AG09319 (cell line): ENCODE measurements around the gene PRR5L.
"Not testable (repeated sequence)": the region's sequence is repeated elsewhere in the genome, so short reads cannot be mapped to it uniquely, and the experiment has no call there.

Experiments
- DNase-seq: peaks from one replicate; pipeline ENCODE4 v3.0.0-alpha.2; 2010; ENCODE audit warnings: low read depth; ENCODE audit errors: extremely low read depth
- TF ChIP-seq, protein P1 (sequence below): IDR thresholded peaks from 2 replicates; pipeline ENCODE4 v1.5.1; 2011; ENCODE audit warnings: low read depth, mild to moderate bottlenecking, inconsistent platforms, low read length, moderate library complexity

Gene PRR5L

DNA sequence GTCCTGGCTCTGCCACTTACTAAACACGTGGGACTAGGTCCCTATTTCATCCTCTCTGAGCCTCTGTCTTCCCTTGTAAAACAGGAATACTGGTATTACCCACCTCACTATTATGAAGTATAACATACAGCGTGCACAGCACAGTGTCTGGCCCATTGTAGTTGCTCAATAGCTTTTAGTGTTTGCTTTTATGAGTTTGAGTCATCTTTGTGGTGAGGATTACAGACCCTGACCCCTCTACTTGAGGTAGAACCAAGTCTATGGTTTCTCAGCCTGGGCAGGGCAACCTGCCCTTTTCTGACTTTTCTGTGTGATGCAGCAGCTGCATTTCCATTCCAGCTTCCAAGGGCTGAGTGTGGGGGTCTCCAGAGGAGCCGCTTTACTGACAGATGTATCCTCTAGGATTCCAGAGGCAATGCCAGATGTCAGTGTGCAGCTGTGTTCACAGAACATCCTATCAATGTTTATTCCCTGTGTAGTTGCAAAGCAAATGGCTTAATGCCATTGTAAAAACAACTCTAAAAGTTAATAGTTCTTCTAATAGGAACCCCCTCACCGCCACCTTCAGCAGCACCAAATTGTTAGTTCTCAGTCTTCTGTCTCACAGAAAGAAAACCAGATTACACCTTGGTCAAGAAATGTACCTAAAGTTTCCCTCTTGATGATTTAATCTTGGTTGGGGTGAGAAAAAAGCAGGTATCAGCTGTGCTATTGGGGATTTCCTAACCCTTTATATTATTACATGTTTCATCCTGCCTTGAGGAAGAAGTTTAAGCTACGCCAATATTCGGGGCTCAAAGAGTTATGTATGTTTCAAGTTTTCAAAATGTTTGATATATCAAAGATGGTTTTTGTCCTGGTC, 16.8 kb downstream of the PRR5L start:
- no peak for DNase-seq
- TF ChIP-seq, protein P1, sequence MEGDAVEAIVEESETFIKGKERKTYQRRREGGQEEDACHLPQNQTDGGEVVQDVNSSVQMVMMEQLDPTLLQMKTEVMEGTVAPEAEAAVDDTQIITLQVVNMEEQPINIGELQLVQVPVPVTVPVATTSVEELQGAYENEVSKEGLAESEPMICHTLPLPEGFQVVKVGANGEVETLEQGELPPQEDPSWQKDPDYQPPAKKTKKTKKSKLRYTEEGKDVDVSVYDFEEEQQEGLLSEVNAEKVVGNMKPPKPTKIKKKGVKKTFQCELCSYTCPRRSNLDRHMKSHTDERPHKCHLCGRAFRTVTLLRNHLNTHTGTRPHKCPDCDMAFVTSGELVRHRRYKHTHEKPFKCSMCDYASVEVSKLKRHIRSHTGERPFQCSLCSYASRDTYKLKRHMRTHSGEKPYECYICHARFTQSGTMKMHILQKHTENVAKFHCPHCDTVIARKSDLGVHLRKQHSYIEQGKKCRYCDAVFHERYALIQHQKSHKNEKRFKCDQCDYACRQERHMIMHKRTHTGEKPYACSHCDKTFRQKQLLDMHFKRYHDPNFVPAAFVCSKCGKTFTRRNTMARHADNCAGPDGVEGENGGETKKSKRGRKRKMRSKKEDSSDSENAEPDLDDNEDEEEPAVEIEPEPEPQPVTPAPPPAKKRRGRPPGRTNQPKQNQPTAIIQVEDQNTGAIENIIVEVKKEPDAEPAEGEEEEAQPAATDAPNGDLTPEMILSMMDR: no peak

DNA sequence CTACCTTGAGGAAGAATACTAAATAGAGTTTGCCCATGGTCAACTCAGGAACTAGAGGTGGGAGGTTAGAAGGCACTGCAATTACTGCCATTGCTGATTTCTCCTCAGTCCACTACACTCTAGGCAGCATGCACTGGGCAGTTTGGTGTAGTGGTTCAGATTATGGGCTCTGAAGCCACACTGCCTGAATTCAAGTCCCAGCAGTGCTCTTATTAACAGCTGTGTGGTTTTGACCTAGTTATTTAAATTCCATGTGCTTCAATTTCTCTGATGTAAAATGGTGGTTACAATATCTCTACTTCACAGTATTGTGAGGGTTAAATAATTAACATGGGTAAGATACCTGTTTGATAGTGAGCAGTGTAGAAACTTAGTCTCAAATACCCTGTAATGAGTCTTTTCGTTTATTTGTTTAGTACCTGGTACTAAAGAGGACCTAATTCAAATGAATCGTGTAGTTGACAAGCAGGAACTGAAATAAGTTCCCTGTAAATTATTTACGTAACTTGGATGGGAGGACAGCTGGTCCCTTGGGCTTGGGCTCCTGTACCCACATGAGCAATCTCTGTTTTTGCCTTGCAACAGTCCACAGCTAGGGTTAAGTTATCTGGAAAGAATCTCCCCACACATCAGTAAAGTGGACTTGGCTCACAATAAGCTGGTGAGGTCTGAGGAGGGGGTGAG, 17.8 kb downstream of the PRR5L start:
- TF ChIP-seq, protein P1: no peak
- DNase-seq: no peak

DNA sequence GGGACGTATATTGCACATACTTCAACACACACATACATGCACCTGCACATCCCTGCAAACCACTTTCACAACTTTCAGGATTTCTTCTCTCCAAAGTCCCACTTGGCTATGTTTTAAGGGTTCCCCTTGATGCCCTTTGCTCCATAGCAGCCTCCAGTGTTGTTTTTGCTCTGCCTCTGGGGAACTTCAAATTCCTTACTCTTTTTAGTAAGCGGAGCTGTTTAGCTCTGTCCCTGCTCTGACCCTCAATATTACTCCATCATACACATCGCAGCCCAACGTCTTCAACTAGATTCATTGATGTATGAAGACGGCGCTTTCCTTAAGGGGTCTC, 18.3 kb downstream of the PRR5L start:
- TF ChIP-seq, protein P1: no peak
- no peak for DNase-seq

DNA sequence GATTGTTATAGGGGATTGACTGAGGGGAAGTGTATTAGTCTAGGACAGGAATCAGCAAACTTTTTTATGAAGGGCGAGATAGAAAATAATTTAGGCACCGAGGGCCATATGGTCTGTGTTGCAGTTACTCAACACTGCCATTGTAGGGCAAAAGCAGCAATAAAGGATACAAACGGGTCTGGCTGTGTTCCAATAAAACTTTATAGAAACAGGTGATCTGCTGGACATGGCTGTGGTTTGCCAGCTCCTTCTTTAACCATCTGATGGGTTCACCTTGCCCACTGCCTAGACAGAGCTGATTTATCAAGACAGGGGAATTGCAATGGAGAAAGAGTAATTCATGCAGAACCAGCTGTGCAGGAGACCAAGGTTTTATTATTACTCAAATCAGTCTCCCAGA, 20.0 kb downstream of the PRR5L start:
- DNase-seq: no peak
- TF ChIP-seq, protein P1: no peak

DNA sequence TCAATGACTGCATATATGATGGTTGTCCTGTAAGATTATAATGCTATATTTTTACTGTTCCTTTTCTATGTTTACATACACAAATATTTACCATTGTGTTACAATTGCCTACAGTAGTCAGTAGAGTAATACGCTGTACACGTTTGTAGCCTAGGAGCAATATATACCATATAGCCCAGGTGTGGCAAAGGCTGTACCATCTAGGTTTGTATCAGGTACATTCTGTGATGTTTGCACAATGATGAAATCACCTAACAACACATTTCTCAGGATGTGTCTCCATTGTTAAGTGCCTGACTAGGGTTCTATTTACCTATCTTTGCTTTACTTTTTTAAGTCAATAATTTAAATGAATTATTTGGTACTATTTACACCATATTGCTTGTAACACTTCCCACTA, 21.9 kb downstream of the PRR5L start:
- no peak for DNase-seq
- TF ChIP-seq, protein P1: no peak

DNA sequence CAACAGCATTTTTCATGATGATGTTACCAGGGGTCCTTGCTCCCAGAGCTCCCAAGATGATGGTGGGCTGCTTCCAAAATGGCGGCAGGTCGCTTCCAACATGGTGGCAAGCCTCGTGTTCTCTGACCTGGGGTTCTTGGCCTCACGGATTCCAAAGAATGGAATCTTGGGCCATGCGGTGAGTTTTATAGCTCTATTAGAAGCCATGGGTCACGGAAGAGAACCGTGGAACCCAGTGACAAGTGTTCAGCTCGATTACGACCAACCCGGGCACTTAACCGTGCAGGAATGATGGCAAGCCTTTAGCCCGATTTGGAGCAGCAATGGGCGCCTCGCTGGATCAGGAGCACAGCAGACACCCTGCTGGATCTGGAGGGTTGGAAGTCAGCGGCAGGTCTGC, 28.9 kb downstream of the PRR5L start:
- DNase-seq: not testable (repeated sequence)

DNA sequence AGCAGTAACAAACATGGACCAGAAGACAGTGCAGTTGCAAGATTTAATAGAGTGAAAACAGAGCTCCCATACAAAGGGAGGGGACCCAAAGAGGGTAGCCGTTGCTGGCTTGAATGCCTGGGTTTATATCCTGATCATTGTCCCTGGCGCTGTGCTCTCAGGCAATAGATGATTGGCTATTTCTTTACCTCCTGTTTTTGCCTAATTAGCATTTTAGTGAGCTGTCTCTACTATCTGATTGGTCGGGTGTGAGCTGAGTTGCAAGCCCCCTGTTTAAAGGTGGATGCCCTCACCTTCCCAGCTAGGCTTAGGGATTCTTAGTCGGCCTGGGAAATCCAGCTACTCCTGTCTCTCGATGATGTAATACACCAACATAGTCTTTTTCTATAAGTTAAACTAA, 29.3 kb downstream of the PRR5L start:
- DNase-seq: not testable (repeated sequence)

DNA sequence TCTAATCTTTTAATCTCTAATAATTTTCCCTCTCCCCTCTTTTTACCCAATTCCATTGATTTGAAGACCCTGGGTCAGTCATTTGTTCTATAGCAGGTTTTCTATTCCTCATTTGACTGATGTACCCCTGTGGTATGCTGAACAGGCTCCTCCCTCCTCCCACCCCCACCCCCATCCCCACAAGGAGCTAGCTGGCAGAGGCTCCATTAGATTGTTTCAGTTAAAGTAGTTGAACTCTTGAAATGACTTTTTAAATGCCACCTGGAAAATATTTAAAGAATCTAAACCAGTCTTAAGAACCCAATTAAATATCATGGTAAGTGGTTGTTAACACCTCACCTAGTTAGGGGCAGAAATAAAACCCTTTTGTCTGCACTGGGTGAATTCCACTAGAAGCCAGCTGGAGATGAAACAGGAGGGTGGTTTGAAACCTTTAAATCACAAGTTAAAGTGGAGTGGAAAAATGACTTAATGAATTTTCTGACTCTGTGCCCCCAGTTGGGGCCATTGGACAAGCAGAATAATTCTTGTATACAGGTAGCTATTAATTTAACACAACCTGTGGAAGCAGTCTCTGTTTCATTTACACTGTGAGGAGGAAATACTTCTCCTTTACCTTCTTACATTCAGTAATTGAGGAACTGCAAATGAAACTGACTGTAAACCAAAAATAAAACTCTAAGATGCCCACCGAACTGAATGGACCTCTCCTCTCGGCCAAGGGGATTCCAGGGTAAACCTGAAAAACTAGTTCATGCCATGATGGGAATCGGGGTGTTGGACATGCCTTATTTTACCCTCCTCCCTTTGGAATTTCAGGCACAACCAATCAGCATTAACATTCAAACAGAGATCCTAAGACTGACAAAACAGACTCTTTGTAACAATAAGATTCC, 30.7 kb downstream of the PRR5L start:
- no peak for DNase-seq

More for the DNA sequence above, 30.7 kb downstream of the PRR5L start:
- TF ChIP-seq, protein P1: no peak
